ENCODE data around the gene UMAD1. TPM values are rescaled to one million over a fixed set of nuclear protein-coding genes. Genes with fewer than 3 reads are reported as not detected.
A peak's percentile ranks its signal among the peaks of the same experiment; 100 is the strongest.

The UMAD1 gene
- total RNA-seq, 1 donor from 2014 or later, result 18.0 TPM

GRCh38 chr7:7641129-7641663 is 644 bp downstream of the UMAD1 start:
- Histone ChIP-seq H3K4me1 (peaks cover 12% of the 10 kb centered on the region), H3K9me3 (no peaks in the 10 kb centered on the region), H3K27ac (peak overlapping the region; percentile 90), H3K36me3 (peaks cover 8% of the 10 kb centered on the region), H3K4me3 (peak overlapping the region; percentile 76), H3K27me3 (no peaks in the 10 kb centered on the region)
- intact Hi-C loops (cut with DNase I), result no loop called here
- no peak for DNase-seq
- no peak for ATAC-seq
- TF ChIP-seq CTCF (IDR thresholded peaks at IDR 0.05), result no peak

GRCh38 chr7:7642081-7642480 is 1.5 kb downstream of the UMAD1 start:
- Histone ChIP-seq H3K27ac (no peak overlapping the region), H3K9me3 (no peaks in the 10 kb centered on the region), H3K4me1 (peaks cover 12% of the 10 kb centered on the region), H3K36me3 (peaks cover 4% of the 10 kb centered on the region), H3K4me3 (peak overlapping the region; percentile 76), H3K27me3 (no peaks in the 10 kb centered on the region)
- intact Hi-C loops (cut with DNase I), result no loop called here
- no peak for TF ChIP-seq CTCF (IDR thresholded peaks at IDR 0.05)
- peak; percentile 1 for ATAC-seq
- no peak for DNase-seq

- Histone ChIP-seq H3K27ac (no peak overlapping the region), H3K4me1 (peaks cover 4% of the 10 kb centered on the region), H3K36me3 (no peaks in the 10 kb centered on the region), H3K9me3 (no peaks in the 10 kb centered on the region), H3K4me3 (no peak overlapping the region), H3K27me3 (no peaks in the 10 kb centered on the region)
- intact Hi-C loops (cut with DNase I), result no loop called here
- no peak for TF ChIP-seq CTCF (IDR thresholded peaks at IDR 0.05)
- ATAC-seq (no peak), DNase-seq (no peak)
These were observed 7.0 kb downstream of the UMAD1 start for GRCh38 chr7:7647495-7648036.

- H3K4me3 ChIP-seq, result no peak overlapping the region
- no peak for ATAC-seq
- no peak for TF ChIP-seq CTCF (IDR thresholded peaks at IDR 0.05)
These were observed 10.2 kb downstream of the UMAD1 start for GRCh38 chr7:7650682-7651206.

GRCh38 chr7:7651479-7651878 is 10.9 kb downstream of the UMAD1 start:
- intact Hi-C loops (cut with DNase I), result no loop called here
- no peak for TF ChIP-seq CTCF (IDR thresholded peaks at IDR 0.05)

More at GRCh38 chr7:7650682-7651206, 10.2 kb downstream of the UMAD1 start:
- DNase-seq, result no peak
- Histone ChIP-seq H3K4me1 (peaks cover 4% of the 10 kb centered on the region), H3K27me3 (no peaks in the 10 kb centered on the region), H3K36me3 (no peaks in the 10 kb centered on the region), H3K9me3 (no peaks in the 10 kb centered on the region), H3K27ac (no peak overlapping the region)
- intact Hi-C loops (cut with DNase I), result no loop called here

More at GRCh38 chr7:7651479-7651878, 10.9 kb downstream of the UMAD1 start:
- Histone ChIP-seq H3K4me3 (no peak overlapping the region), H3K9me3 (no peaks in the 10 kb centered on the region), H3K27ac (no peak overlapping the region), H3K27me3 (no peaks in the 10 kb centered on the region), H3K36me3 (no peaks in the 10 kb centered on the region), H3K4me1 (peaks cover 4% of the 10 kb centered on the region)
- DNase-seq (no peak), ATAC-seq (no peak)

Data from upper lobe of right lung (tissue), 1 donor.